HG02840 (cell line): Measurements from ENCODE around the gene PNPT1.
"Not testable (repeated sequence)": the region's sequence is repeated elsewhere in the genome, so short reads cannot be mapped to it uniquely, and the experiment has no call there.

Experiments used
- ATAC-seq: cut with Tn5 transposase; IDR thresholded peaks from one replicate; pipeline ENCODE4 v1.9.1; 2021; ENCODE audit warnings: mild to moderate bottlenecking, moderate library complexity, moderate number of reproducible peaks; ENCODE audit not compliant: unreplicated experiment, low FRiP score

The PNPT1 gene

GRCh38 chr2:55693181-55694125 lies at the start of gene PNPT1:
Gene PNPT1, minus strand, starts transcription at chr2:55693844. Its CDS starts 21 bp downstream, at chr2:55693823.
- ATAC-seq, result peak; percentile 100

GRCh38 chr2:55742996-55743395 lies 49.4 kb upstream of the PNPT1 start:
- no peak for ATAC-seq

GRCh38 chr2:55736019-55736536 lies 42.4 kb upstream of the PNPT1 start:
- not testable (repeated sequence) for ATAC-seq

- ATAC-seq, result no peak
Measured at GRCh38 chr2:55734726-55735125, 41.1 kb upstream of the PNPT1 start.

- no peak for ATAC-seq
Measured at GRCh38 chr2:55733335-55733734, 39.7 kb upstream of the PNPT1 start.

GRCh38 chr2:55732854-55733253 lies 39.2 kb upstream of the PNPT1 start:
- ATAC-seq, result no peak

- ATAC-seq, result no peak
Measured at GRCh38 chr2:55729136-55729685, 35.6 kb upstream of the PNPT1 start.

GRCh38 chr2:55721596-55722215 lies 28.1 kb upstream of the PNPT1 start:
- no peak for ATAC-seq

- ATAC-seq, result no peak
Measured at GRCh38 chr2:55720417-55720816, 26.8 kb upstream of the PNPT1 start.

- no peak for ATAC-seq
Measured at GRCh38 chr2:55719852-55720251, 26.2 kb upstream of the PNPT1 start.

- no peak for ATAC-seq
Measured at GRCh38 chr2:55718165-55719008, 24.7 kb upstream of the PNPT1 start.

GRCh38 chr2:55715626-55716025 lies 22.0 kb upstream of the PNPT1 start:
- ATAC-seq, result no peak

GRCh38 chr2:55715178-55715577 lies 21.5 kb upstream of the PNPT1 start:
- ATAC-seq, result not testable (repeated sequence)

- ATAC-seq, result no peak
Measured at GRCh38 chr2:55712477-55713060, 18.9 kb upstream of the PNPT1 start.

GRCh38 chr2:55710025-55710424 lies 16.4 kb upstream of the PNPT1 start:
- no peak for ATAC-seq

GRCh38 chr2:55707751-55708150 lies 14.1 kb upstream of the PNPT1 start:
- no peak for ATAC-seq

- not testable (repeated sequence) for ATAC-seq
Measured at GRCh38 chr2:55706258-55706657, 12.6 kb upstream of the PNPT1 start.

GRCh38 chr2:55705027-55705653 lies 11.5 kb upstream of the PNPT1 start:
- ATAC-seq, result no peak

- ATAC-seq, result no peak
Measured at GRCh38 chr2:55703350-55703749, 9.7 kb upstream of the PNPT1 start.
